ENCODE data around the gene CNTN5. TPM values are rescaled to one million over a fixed set of nuclear protein-coding genes. Genes with fewer than 3 reads are reported as not detected.

CNTN5 gene
- total RNA-seq, 2 donors from 2014 or later, result 0.85 to 4.2 TPM

DNA sequence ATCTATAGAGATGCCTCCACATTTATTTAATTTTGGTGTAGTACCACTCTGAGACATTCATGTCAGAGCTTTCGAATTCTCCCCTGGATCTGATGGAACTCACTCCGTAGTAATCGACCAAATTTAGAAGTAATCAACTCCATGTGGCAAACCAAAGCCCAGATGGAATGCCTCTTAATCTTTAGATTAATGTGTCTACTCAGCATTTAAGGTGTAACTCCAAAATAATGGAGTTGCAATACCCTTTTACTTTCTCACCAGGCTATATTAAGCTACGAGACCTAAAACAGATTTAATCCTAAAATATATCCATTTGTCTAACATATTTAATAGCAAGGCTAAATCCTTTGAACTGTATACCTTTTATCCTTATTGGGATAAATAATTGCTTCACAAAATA lies 473.3 kb downstream of the CNTN5 start:
- Histone ChIP-seq H3K27me3 (replicated peaks; ENCODE audit: insufficient read depth) (no peaks in the 10 kb centered on the region), H3K27ac (no peak overlapping the region), H3K9me3 (no peaks in the 10 kb centered on the region), H3K4me1 (ENCODE audit: control insufficient read depth in 1 of 2, low read depth in 2 of 2) (no peaks in the 10 kb centered on the region), H3K4me3 (no peak overlapping the region), H3K36me3 (no peaks in the 10 kb centered on the region)
- ATAC-seq (ENCODE audit: insufficient number of reproducible peaks, low FRiP score, low read depth), result no peak
- no peak for DNase-seq (ENCODE audit: low spot score)
- TF ChIP-seq, protein P1, sequence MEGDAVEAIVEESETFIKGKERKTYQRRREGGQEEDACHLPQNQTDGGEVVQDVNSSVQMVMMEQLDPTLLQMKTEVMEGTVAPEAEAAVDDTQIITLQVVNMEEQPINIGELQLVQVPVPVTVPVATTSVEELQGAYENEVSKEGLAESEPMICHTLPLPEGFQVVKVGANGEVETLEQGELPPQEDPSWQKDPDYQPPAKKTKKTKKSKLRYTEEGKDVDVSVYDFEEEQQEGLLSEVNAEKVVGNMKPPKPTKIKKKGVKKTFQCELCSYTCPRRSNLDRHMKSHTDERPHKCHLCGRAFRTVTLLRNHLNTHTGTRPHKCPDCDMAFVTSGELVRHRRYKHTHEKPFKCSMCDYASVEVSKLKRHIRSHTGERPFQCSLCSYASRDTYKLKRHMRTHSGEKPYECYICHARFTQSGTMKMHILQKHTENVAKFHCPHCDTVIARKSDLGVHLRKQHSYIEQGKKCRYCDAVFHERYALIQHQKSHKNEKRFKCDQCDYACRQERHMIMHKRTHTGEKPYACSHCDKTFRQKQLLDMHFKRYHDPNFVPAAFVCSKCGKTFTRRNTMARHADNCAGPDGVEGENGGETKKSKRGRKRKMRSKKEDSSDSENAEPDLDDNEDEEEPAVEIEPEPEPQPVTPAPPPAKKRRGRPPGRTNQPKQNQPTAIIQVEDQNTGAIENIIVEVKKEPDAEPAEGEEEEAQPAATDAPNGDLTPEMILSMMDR (IDR thresholded peaks at IDR 0.05), result no peak

DNA sequence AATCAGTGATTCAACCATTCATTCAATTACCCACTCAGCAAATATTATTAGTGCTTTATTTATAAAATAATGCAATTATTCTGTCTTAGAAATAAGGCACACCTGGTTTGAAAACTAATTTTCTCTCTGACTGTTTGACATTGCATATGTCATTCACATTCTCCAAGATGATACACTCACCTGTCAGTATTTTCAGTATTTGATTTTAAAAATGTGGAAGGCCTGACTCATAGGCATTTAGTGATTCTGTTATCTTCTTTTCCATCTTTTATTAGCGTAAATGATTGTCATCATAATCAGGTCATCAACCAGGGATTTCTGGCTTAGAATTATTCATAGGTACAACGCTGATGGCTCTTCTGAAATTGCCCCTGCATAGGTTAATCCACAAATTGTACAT lies 480.9 kb downstream of the CNTN5 start:
- no peaks in the 10 kb centered on the region for H3K27me3 ChIP-seq (replicated peaks; ENCODE audit: insufficient read depth)
- H3K36me3 ChIP-seq, result no peaks in the 10 kb centered on the region
- TF ChIP-seq, protein P1 (IDR thresholded peaks at IDR 0.05), result no peak
- DNase-seq (ENCODE audit: low spot score) (no peak), ATAC-seq (ENCODE audit: insufficient number of reproducible peaks, low FRiP score, low read depth) (no peak)
- no peaks in the 10 kb centered on the region for H3K9me3 ChIP-seq
- H3K4me3 ChIP-seq, result no peak overlapping the region
- H3K27ac ChIP-seq, result no peak overlapping the region
- H3K4me1 ChIP-seq (ENCODE audit: control insufficient read depth in 1 of 2, low read depth in 2 of 2), result peaks cover 4 to 11% of the 10 kb centered on the region in 2 donors

DNA sequence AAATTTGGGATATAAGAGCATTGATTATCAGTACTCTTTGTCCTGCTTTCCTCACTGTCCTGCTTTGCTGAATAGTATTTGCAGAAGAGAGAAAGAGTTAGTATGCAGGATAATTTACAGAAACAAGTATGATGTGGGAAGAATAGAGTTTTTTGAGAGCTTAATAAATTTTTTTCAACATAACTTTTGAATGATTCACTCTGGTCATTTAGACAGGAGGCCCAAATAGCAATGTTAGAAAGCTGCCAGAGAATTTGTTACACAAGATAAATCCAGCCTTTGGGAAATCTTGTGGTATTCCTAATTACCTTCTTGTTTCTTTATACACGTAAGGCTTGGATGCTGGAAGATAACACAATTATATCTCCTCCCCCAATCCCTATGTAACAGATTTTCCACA lies 484.6 kb downstream of the CNTN5 start:
- DNase-seq (ENCODE audit: low spot score) (no peak), ATAC-seq (ENCODE audit: insufficient number of reproducible peaks, low FRiP score, low read depth) (no peak)
- Histone ChIP-seq H3K9me3 (no peaks in the 10 kb centered on the region), H3K27ac (no peak overlapping the region), H3K4me3 (no peak overlapping the region), H3K27me3 (replicated peaks; ENCODE audit: insufficient read depth) (no peaks in the 10 kb centered on the region), H3K36me3 (no peaks in the 10 kb centered on the region), H3K4me1 (ENCODE audit: control insufficient read depth in 1 of 2, low read depth in 2 of 2) (peaks cover 4 to 11% of the 10 kb centered on the region in 2 donors)
- TF ChIP-seq, protein P1 (IDR thresholded peaks at IDR 0.05), result no peak

DNA sequence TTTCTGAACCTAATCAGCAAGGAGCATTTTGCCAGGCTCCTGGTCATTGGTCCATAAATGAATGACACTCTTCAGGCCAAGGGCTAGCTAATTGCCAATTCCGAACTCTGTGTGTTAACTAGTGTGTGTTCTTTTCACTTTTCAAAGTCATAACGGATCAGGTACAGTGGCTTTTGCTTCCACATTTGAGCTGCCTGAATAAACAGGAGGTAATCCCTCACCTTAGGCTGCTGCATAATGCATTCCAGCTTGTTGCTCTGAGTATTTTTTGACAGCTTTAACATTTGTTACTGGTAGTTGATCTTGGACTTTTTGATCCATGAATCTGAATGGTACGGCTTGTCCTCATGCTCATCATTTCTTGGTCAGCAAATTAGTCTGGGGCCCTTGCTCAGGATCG lies 485.1 kb downstream of the CNTN5 start:
- H3K27me3 ChIP-seq (replicated peaks; ENCODE audit: insufficient read depth), result no peaks in the 10 kb centered on the region
- H3K9me3 ChIP-seq, result no peaks in the 10 kb centered on the region
- H3K4me3 ChIP-seq, result no peak overlapping the region
- ATAC-seq (ENCODE audit: insufficient number of reproducible peaks, low FRiP score, low read depth) (no peak), DNase-seq (ENCODE audit: low spot score) (no peak)
- no peak overlapping the region for H3K27ac ChIP-seq
- TF ChIP-seq, protein P1 (IDR thresholded peaks at IDR 0.05), result no peak
- peaks cover 4 to 11% of the 10 kb centered on the region in 2 donors for H3K4me1 ChIP-seq (ENCODE audit: control insufficient read depth in 1 of 2, low read depth in 2 of 2)
- no peaks in the 10 kb centered on the region for H3K36me3 ChIP-seq

DNA sequence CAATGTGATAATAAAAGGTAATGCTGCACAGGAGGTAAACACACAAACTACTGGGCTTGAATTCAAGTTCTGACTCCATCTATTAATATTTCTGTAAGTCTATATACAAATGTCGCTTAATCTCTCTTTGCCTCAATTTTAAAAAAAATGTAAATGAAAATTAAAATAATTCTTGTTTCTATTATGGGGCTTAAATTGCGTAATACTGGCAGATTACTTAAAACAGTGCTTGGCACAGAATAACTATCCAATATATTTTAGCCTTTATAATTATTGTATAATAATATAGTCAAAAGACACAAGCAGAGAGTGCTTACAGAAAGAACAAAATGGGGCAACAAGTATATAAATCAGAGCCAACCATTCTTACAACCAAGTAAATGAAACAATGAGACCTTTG lies 489.1 kb downstream of the CNTN5 start:
- TF ChIP-seq, protein P1 (IDR thresholded peaks at IDR 0.05), result no peak
- no peak overlapping the region for H3K4me3 ChIP-seq
- peaks cover 4 to 11% of the 10 kb centered on the region in 2 donors for H3K4me1 ChIP-seq (ENCODE audit: control insufficient read depth in 1 of 2, low read depth in 2 of 2)
- no peaks in the 10 kb centered on the region for H3K36me3 ChIP-seq
- DNase-seq (ENCODE audit: low spot score), result no peak
- no peaks in the 10 kb centered on the region for H3K27me3 ChIP-seq (replicated peaks; ENCODE audit: insufficient read depth)
- ATAC-seq (ENCODE audit: insufficient number of reproducible peaks, low FRiP score, low read depth), result no peak
- no peak overlapping the region for H3K27ac ChIP-seq
- H3K9me3 ChIP-seq, result no peaks in the 10 kb centered on the region

All from thoracic aorta (tissue), 2 donors.